Activated CD4-positive, CD25-positive, alpha-beta regulatory T cell treated with anti-CD3 and anti-CD28 coated beads, Interleukin-2, amount 50 U/mL, for 16 hours (primary cell): ENCODE data around the gene SLC35A1.

Source experiments
- DNase-seq: peaks from one replicate; pipeline ENCODE4 v3.0.0-alpha.2; 2020; ENCODE audit warnings: low read depth, low spot score

The SLC35A1 gene

GRCh38 chr6:87529221-87529620, 56.4 kb downstream of the SLC35A1 start:
- DNase-seq, result no peak

GRCh38 chr6:87534377-87535047, 61.7 kb downstream of the SLC35A1 start:
- DNase-seq, result no peak

- no peak for DNase-seq
Observed at GRCh38 chr6:87538510-87539260, 65.9 kb downstream of the SLC35A1 start.

GRCh38 chr6:87539554-87539953, 66.8 kb downstream of the SLC35A1 start:
- DNase-seq, result no peak

GRCh38 chr6:87540539-87540938, 67.8 kb downstream of the SLC35A1 start:
- DNase-seq, result no peak

- DNase-seq, result no peak
Observed at GRCh38 chr6:87541041-87541440, 68.3 kb downstream of the SLC35A1 start.

GRCh38 chr6:87541744-87542143, 69.0 kb downstream of the SLC35A1 start:
- no peak for DNase-seq

- no peak for DNase-seq
Observed at GRCh38 chr6:87543696-87544473, 71.1 kb downstream of the SLC35A1 start.

- no peak for DNase-seq
Observed at GRCh38 chr6:87544474-87544735, 71.6 kb downstream of the SLC35A1 start.

GRCh38 chr6:87551799-87552198, 79.0 kb downstream of the SLC35A1 start:
- DNase-seq, result no peak

- DNase-seq, result no peak
Observed at GRCh38 chr6:87553159-87553765, 80.5 kb downstream of the SLC35A1 start.

- DNase-seq, result no peak
Observed at GRCh38 chr6:87555506-87555905, 82.7 kb downstream of the SLC35A1 start.

- DNase-seq, result no peak
Observed at GRCh38 chr6:87558446-87558845, 85.7 kb downstream of the SLC35A1 start.

- no peak for DNase-seq
Observed at GRCh38 chr6:87561017-87561416, 88.2 kb downstream of the SLC35A1 start.
